ENCODE measurements around the gene MICU2.

Gene MICU2

DNA sequence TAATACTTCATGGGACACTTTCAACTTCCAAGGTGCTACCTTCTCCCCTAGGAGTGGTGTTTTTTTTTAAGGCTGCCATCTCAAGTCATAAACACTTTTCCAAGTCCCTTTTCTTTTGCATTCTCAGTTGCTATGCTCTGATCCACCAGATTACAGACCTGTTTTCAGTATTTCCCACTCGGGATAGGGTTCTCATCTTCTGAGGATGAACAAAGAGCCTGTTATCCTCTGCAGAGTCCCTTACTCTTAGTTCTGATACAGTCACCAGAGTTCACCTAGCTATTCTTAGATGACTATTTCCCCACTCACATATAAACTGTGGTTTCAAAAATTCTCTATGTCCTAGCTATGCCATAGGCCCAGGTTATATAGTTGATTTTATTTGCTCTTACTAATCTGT lies 160.8 kb downstream of the MICU2 start:
- in situ Hi-C loops (cut with MboI; ENCODE audit: low sequenced_read_pairs) = no loop called here

Measured in HL-60/S4 (cell line).